ENCODE measurements around the gene ALDH2. TPM values are rescaled to one million over a fixed set of nuclear protein-coding genes. Genes with fewer than 3 reads are reported as not detected.

Gene ALDH2
- total and polyA plus RNA-seq, 4 experiments from 2014 or later: 0.47 to 3.1 (median 1.8) TPM

DNA sequence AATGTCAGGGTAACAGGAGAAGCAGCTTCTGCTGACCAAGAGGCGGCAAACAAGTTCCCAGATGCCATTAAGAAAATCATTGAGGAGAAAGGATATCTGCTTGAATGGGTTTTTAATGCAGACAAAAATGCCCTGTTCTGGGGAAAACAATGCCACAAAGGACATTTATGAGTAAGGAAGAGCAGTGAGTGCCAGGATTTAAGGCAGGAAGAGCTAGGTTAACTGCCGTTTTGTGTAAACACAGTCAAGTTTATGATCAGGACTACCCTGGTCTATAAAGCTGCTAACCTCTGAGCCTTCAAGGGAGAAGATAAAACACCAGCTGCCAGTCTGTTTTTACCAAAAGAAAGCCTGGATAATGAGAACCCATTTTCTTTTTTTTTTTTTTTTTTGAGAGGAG is 83.8 kb downstream of the ALDH2 start:
- H3K27me3 ChIP-seq (ENCODE audit: insufficient read depth, low read length): no peaks in the 10 kb centered on the region
- no peaks in the 10 kb centered on the region for H3K9me3 ChIP-seq (ENCODE audit: control insufficient read depth in 1 of 2, low read length in 2 of 2)
- Mint-ChIP-seq H3K27me3 (no peaks in the 10 kb centered on the region), H3K4me3 (no peak overlapping the region), H3K4me1 (peaks cover 25 to 49% (median 35%) of the 10 kb centered on the region in 4 donors), H3K9me3 (peaks cover 0 to 4% (median 0%) of the 10 kb centered on the region in 8 donors), H3K36me3 (peaks cover 20 to 23% of the 10 kb centered on the region in 2 donors), H3K27ac (peak overlapping the region in 2 of 7 donors; percentile 35 to 69)
- intact Hi-C loops (cut with micrococcal nuclease): no loop called here
- no peaks in the 10 kb centered on the region for H3K36me3 ChIP-seq (ENCODE audit: insufficient read depth, low read length)
- CTCF ChIA-PET (ENCODE audit: partially characterized antibody): no interaction called here
- no peak for DNase-seq
- H3K4me3 ChIP-seq (ENCODE audit: low read length in 2 of 2): no peak overlapping the region
- no peak overlapping the region for H3K27ac ChIP-seq (ENCODE audit: low read depth, low read length)
- POLR2A ChIA-PET (ENCODE audit: partially characterized antibody): interaction anchor here (1.2 to 3.7 kb wide), 2 partner anchors 9 to 162 kb away, joined by 3 to 24 read pairs; partner anchors contain the start of genes MAPKAPK5 and TMEM116
- no peaks in the 10 kb centered on the region for H3K4me1 ChIP-seq (ENCODE audit: insufficient read depth, low read length)

DNA sequence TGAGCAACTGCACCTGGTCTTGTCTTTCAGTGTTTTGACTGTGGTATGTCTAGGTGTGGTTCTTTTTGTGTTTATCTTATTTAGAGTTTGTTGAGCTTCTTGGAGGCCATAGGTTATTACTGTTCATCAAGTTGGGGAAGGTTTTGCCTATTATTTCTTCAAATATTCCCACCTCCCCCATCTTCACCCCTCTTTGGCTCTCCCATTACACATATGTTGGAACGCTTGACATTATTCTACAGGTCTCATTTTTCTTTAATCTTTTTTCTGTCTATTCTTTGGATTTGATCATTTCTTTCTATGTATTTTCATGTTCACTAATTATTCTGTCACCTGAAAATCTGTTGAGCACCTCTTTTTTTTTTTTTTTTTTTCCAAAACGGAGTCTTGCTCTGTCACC is 91.5 kb downstream of the ALDH2 start:
- H3K36me3 Mint-ChIP-seq: peaks cover 15 to 16% of the 10 kb centered on the region in 2 donors
- H3K27ac Mint-ChIP-seq: no peak overlapping the region
- H3K9me3 Mint-ChIP-seq: peaks cover 0 to 2% (median 0%) of the 10 kb centered on the region in 8 donors
- Histone ChIP-seq H3K27ac (ENCODE audit: low read depth, low read length) (no peak overlapping the region), H3K4me1 (ENCODE audit: insufficient read depth, low read length) (peaks cover 8% of the 10 kb centered on the region), H3K27me3 (ENCODE audit: insufficient read depth, low read length) (no peaks in the 10 kb centered on the region), H3K9me3 (ENCODE audit: control insufficient read depth in 1 of 2, low read length in 2 of 2) (no peaks in the 10 kb centered on the region), H3K4me3 (ENCODE audit: low read length in 2 of 2) (no peak overlapping the region), H3K36me3 (ENCODE audit: insufficient read depth, low read length) (no peaks in the 10 kb centered on the region)
- DNase-seq: no peak
- CTCF ChIA-PET (ENCODE audit: partially characterized antibody): interaction anchor here (1.6 kb wide), 1 partner anchor 43 kb away, joined by 3 read pairs; no protein-coding TSS in a partner anchor
- H3K4me1 Mint-ChIP-seq: peaks cover 16 to 44% (median 33%) of the 10 kb centered on the region in 4 donors
- intact Hi-C loops (cut with micrococcal nuclease): no loop called here
- no peak overlapping the region for H3K4me3 Mint-ChIP-seq
- H3K27me3 Mint-ChIP-seq: no peaks in the 10 kb centered on the region
- POLR2A ChIA-PET (ENCODE audit: partially characterized antibody): no interaction called here

DNA sequence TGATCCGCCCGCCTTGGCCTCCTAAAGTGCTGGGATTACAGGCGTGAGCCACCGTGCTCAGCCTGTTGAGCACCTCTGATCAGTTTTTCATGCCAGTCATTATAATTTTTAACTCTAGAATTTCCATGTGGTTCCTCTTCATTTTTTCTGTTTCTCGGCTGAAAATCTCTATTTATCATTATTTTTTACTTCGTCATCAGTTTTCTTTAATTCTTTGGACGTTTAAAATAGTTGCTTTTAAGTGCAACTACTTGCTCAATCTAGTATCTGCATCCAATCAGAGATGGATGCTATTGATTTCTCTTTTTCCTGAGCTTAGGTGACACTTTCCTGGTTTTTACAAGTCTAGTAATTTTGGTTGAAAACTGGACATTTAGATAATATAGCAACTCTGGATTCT is 92.0 kb downstream of the ALDH2 start:
- Mint-ChIP-seq H3K27me3 (no peaks in the 10 kb centered on the region), H3K4me1 (peaks cover 16 to 45% (median 32%) of the 10 kb centered on the region in 4 donors), H3K27ac (no peak overlapping the region), H3K9me3 (peaks cover 0 to 2% (median 0%) of the 10 kb centered on the region in 8 donors), H3K4me3 (no peak overlapping the region), H3K36me3 (peaks cover 15 to 16% of the 10 kb centered on the region in 2 donors)
- intact Hi-C loops (cut with micrococcal nuclease): no loop called here
- Histone ChIP-seq H3K27me3 (ENCODE audit: insufficient read depth, low read length) (no peaks in the 10 kb centered on the region), H3K9me3 (ENCODE audit: control insufficient read depth in 1 of 2, low read length in 2 of 2) (no peaks in the 10 kb centered on the region), H3K4me3 (ENCODE audit: low read length in 2 of 2) (no peak overlapping the region), H3K4me1 (ENCODE audit: insufficient read depth, low read length) (peaks cover 8% of the 10 kb centered on the region), H3K36me3 (ENCODE audit: insufficient read depth, low read length) (no peaks in the 10 kb centered on the region), H3K27ac (ENCODE audit: low read depth, low read length) (no peak overlapping the region)
- ChIA-PET CTCF (ENCODE audit: partially characterized antibody) (interaction anchor here (1.6 kb wide), 1 partner anchor 44 kb away, joined by 3 read pairs; no protein-coding TSS in a partner anchor), POLR2A (ENCODE audit: partially characterized antibody) (interaction anchor here (2.4 kb wide), 1 partner anchor 17 kb away, joined by 14 read pairs; the partner anchor contains the start of gene MAPKAPK5)
- DNase-seq: no peak

DNA sequence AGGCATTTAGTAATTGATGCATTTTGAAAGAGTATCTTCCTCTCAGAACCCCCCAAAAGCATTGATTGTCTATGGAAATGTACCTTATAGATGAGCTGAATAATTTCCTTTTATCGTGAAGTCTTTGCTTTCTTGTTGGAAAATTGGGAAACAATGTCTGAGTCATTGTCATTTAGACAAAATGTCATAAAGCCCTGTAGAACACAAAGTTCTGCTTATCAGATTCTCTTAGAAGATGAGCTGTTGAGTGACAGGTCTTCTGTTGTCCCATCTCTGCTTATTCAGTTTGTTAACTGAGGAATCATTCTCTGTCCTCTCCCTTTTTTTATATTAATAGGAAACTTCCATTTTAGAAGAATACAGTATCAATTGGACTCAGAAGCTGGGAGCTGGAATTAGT is 98.2 kb downstream of the ALDH2 start:
- Histone ChIP-seq H3K4me1 (ENCODE audit: insufficient read depth, low read length) (peaks cover 5% of the 10 kb centered on the region), H3K36me3 (ENCODE audit: insufficient read depth, low read length) (peaks cover 14% of the 10 kb centered on the region), H3K27me3 (ENCODE audit: insufficient read depth, low read length) (no peaks in the 10 kb centered on the region), H3K27ac (ENCODE audit: low read depth, low read length) (no peak overlapping the region), H3K4me3 (ENCODE audit: low read length in 2 of 2) (no peak overlapping the region), H3K9me3 (ENCODE audit: control insufficient read depth in 1 of 2, low read length in 2 of 2) (no peaks in the 10 kb centered on the region)
- no peaks in the 10 kb centered on the region for H3K9me3 Mint-ChIP-seq
- no peak for DNase-seq
- peaks cover 19 to 45% of the 10 kb centered on the region in 2 donors for H3K36me3 Mint-ChIP-seq
- intact Hi-C loops (cut with micrococcal nuclease): no loop called here
- H3K4me3 Mint-ChIP-seq: no peak overlapping the region
- no peaks in the 10 kb centered on the region for H3K27me3 Mint-ChIP-seq
- no peak overlapping the region for H3K27ac Mint-ChIP-seq
- CTCF ChIA-PET (ENCODE audit: partially characterized antibody): no interaction called here
- POLR2A ChIA-PET (ENCODE audit: partially characterized antibody): interaction anchor here (1.2 kb wide), 2 partner anchors 24 to 266 kb away, joined by 3 read pairs; no protein-coding TSS in a partner anchor
- H3K4me1 Mint-ChIP-seq: peaks cover 9 to 26% (median 10%) of the 10 kb centered on the region in 4 donors

Small RNA genes within 50 kb of the gene (microRNA-seq; reads per million reads assigned to microRNA genes)
- gene MIR6761 (ENCODE audit: borderline microRNAs expressed, borderline number of aligned reads, borderline replicate concordance): not detected

Other genes with a start within 250 kb of the ALDH2 start
- gene ATXN2, start 167.6 kb upstream of the ALDH2 start, total RNA-seq: 10 to 100 TPM; 70.3 to 74.8 TPM
- gene ATXN2, start 167.6 kb upstream of the ALDH2 start, polyA plus RNA-seq: 10 to 100 TPM; 11.0 to 35.8 TPM
- 10 to 100 TPM; 25.9 to 27.5 TPM for gene BRAP, start 81.0 kb upstream of the ALDH2 start, total RNA-seq
- 10 to 100 TPM; 21.4 to 29.6 TPM for gene BRAP, start 81.0 kb upstream of the ALDH2 start, polyA plus RNA-seq
- gene ACAD10, start 80.9 kb upstream of the ALDH2 start, total RNA-seq: 10 to 100 TPM; 52.2 to 58.3 TPM
- 10 to 100 TPM; 13.4 to 14.6 TPM for gene ACAD10, start 80.9 kb upstream of the ALDH2 start, polyA plus RNA-seq
- gene MAPKAPK5, start 75.3 kb downstream of the ALDH2 start, total RNA-seq: 10 to 100 TPM; 59.6 to 68.1 TPM
- 10 to 100 TPM; 36.6 to 43.0 TPM for gene MAPKAPK5, start 75.3 kb downstream of the ALDH2 start, polyA plus RNA-seq
- 10 to 100 TPM; 47.3 to 50.6 TPM for gene TMEM116, start 246.2 kb downstream of the ALDH2 start, total RNA-seq
- gene TMEM116, start 246.2 kb downstream of the ALDH2 start, polyA plus RNA-seq: 10 to 100 TPM; 32.3 to 37.1 TPM
- gene ERP29, start 246.5 kb downstream of the ALDH2 start, total RNA-seq: 100 to 1,000 TPM; 183 to 184 TPM
- 100 to 1,000 TPM; 217 to 250 TPM for gene ERP29, start 246.5 kb downstream of the ALDH2 start, polyA plus RNA-seq

Data from CD4-positive, alpha-beta memory T cell (primary cell).